Upper lobe of right lung (tissue), 1 donor: Measurements from ENCODE around the gene MTHFSD. TPM values are rescaled to one million over a fixed set of nuclear protein-coding genes. Genes with fewer than 3 reads are reported as not detected.

ENCODE experiments used
- ATAC-seq: fragments of 200-7000 bp; cut with Tn5 transposase; one replicate; pipeline ENCODE4 v1.9.1; 2020; ENCODE audit warnings: mild to moderate bottlenecking, moderate library complexity
- DNase-seq: peaks from one replicate; pipeline ENCODE4 v3.0.0-alpha.2; 2020
- H3K27ac ChIP-seq: fragments of 200-600 bp; one replicate; pipeline ENCODE4 v1.8.0; 2022
- H3K27me3 ChIP-seq: fragments of 200-600 bp; one replicate; pipeline ENCODE4 v1.8.0; 2022; ENCODE audit warnings: mild to moderate bottlenecking
- H3K36me3 ChIP-seq: fragments of 200-600 bp; one replicate; pipeline ENCODE4 v1.8.0; 2022
- H3K4me1 ChIP-seq: fragments of 200-600 bp; one replicate; pipeline ENCODE4 v1.8.0; 2022
- H3K4me3 ChIP-seq: fragments of 200-600 bp; one replicate; pipeline ENCODE4 v1.8.0; 2022; ENCODE audit warnings: mild to moderate bottlenecking
- H3K9me3 ChIP-seq: fragments of 200-600 bp; one replicate; pipeline ENCODE4 v1.8.0; 2022
- intact Hi-C: fragments of 100-400 bp; cut with DNase I; formaldehyde crosslinking; loops from one replicate; pipeline ENCODE4 v1.11.0; 2022
- total RNA-seq: library from RNA; stranded (reverse); fragmentation: NEBNext Ultra II Directional; extraction: Animal tissue kit (Norgen Biotek cat#: 25700); gene quantifications from one replicate; pipeline ENCODE4 v1.2.1, GENCODE V29; 2021
- TF ChIP-seq, protein P1 (sequence below): fragments of 200-600 bp; IDR thresholded peaks from one replicate; pipeline ENCODE4 v1.8.0; 2022; ENCODE audit warnings: antibody characterized with exemption
- donor health status: DM: no; HTN: yes; CAD: no; lungs with severe emphysema.

MTHFSD gene
- total RNA-seq, 1 donor from 2014 or later, result 18.7 TPM

DNA sequence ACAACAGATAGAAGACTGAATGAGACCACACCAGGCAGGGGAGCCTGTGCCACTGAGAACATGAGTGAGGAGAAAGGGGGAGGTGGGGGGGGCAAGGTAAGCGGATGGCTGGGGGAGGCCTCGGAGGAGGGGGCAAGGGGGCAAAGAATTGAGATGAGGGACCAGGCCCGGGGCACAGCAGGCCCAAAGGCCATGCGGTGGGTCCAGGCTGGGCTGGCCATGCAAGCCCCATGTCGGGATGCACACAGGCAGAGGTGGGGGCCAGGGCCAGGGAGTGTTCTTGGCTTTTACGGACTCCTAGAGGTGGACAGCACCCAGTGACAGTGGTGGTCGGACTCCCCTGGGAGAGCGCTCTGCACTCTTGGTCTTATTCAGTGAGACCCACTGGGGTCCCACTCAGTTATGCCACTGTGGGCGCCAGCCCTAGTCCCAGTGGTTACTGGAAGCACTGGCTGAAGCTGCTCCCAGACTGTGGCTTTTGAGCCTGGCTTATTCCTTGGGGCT, 4.8 kb upstream of the MTHFSD start:
- DNase-seq (peak; percentile 46), ATAC-seq (no peak)
- H3K9me3 ChIP-seq, result no peaks in the 10 kb centered on the region
- H3K36me3 ChIP-seq, result no peaks in the 10 kb centered on the region
- TF ChIP-seq, protein P1, sequence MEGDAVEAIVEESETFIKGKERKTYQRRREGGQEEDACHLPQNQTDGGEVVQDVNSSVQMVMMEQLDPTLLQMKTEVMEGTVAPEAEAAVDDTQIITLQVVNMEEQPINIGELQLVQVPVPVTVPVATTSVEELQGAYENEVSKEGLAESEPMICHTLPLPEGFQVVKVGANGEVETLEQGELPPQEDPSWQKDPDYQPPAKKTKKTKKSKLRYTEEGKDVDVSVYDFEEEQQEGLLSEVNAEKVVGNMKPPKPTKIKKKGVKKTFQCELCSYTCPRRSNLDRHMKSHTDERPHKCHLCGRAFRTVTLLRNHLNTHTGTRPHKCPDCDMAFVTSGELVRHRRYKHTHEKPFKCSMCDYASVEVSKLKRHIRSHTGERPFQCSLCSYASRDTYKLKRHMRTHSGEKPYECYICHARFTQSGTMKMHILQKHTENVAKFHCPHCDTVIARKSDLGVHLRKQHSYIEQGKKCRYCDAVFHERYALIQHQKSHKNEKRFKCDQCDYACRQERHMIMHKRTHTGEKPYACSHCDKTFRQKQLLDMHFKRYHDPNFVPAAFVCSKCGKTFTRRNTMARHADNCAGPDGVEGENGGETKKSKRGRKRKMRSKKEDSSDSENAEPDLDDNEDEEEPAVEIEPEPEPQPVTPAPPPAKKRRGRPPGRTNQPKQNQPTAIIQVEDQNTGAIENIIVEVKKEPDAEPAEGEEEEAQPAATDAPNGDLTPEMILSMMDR, result no peak
- H3K27me3 ChIP-seq, result peaks cover 28% of the 10 kb centered on the region
- no peak overlapping the region for H3K4me3 ChIP-seq
- H3K4me1 ChIP-seq, result peaks cover 8% of the 10 kb centered on the region
- intact Hi-C loops, result loop anchor here (5.0 to 10.0 kb wide), 2 partner anchors 505 to 717 kb away; no protein-coding TSS in a partner anchor
- H3K27ac ChIP-seq, result no peak overlapping the region

DNA sequence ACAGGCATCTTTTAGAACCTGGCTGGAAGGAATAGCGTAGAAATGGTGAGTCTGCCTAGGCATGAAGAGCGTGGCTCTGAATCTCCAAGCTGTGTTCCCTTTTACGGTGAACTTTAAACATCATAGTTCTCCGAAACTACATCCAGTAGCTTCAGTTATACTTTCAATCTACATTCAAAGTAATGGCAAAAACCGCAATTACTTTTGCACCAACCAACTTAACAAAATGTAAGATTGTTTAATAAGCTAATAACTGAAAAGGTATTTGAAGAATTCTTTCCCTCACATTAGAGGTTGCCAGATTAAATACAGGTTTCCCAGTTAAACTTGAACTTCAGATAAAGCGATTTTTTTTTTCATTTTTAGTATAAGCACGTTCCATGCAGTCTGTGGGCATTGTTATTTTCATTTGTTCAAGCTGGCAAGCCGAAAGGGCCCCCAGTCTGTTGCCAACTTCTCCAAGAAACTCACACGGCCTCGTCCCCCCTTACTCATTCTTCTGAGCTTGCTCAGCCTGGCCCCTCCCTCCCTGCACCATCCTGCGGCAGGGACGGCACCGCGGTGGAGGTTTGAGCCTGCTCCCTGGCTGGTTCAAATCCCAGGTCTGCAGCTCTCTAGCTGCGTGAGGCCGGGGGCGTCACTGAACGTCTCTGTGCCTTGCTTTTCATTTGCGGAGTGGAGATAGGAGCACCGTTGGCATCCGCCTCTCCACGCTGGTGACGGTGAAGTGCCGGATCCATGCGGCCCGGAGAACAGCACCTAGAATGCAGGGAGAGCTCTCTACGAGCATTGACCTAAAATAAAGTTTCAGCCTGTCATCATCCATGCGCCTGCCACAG, 3.5 kb upstream of the MTHFSD start:
- TF ChIP-seq, protein P1, result no peak
- intact Hi-C loops, result no loop called here
- Histone ChIP-seq H3K4me1 (peaks cover 12% of the 10 kb centered on the region), H3K4me3 (no peak overlapping the region), H3K27ac (no peak overlapping the region), H3K9me3 (no peaks in the 10 kb centered on the region), H3K36me3 (no peaks in the 10 kb centered on the region), H3K27me3 (peaks cover 18% of the 10 kb centered on the region)
- DNase-seq (no peak), ATAC-seq (no peak)

DNA sequence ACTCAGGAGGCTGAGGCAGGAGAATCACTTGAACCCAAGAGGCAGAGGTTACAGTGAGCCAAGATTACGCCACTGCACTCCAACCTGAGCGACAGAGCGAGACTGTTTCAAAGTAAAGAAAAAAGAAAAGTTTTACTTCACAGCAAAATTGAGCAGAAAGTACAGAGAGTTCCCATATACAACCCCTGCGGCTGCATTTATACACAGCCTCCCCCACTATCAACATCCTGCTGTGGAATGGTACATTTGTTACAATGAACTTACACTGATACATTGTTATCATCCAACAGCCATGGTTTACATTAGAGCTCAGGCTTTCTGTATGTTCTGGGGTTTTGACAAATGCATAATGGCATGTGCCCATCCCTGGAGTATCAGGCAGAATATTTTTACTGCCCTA, 2.6 kb upstream of the MTHFSD start:
- intact Hi-C loops, result no loop called here
- peaks cover 18% of the 10 kb centered on the region for H3K27me3 ChIP-seq
- DNase-seq (no peak), ATAC-seq (no peak)
- no peak overlapping the region for H3K4me3 ChIP-seq
- H3K4me1 ChIP-seq, result peaks cover 12% of the 10 kb centered on the region
- H3K9me3 ChIP-seq, result no peaks in the 10 kb centered on the region
- TF ChIP-seq, protein P1, result no peak
- no peaks in the 10 kb centered on the region for H3K36me3 ChIP-seq
- no peak overlapping the region for H3K27ac ChIP-seq

DNA sequence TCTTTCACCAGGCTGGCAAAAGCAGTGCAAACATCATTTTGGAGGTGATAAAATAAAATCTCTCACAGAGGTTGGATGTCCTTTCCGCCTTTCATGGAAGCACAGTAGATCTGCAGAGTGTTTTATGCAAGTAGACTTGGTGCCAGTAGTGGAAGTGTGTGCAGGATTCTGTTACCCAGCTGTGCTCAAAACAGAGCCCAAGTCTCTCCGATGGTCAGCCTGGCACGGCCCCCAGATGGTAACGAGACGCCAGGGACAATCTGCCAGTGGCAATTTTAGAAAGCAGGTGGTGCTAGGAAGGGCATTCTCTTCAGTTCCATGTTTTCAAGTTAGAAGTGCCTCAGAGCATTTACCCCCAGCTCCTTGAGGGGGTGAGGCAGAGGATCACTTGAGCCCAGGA, 1.5 kb upstream of the MTHFSD start:
- H3K27ac ChIP-seq, result no peak overlapping the region
- H3K4me1 ChIP-seq, result peaks cover 12% of the 10 kb centered on the region
- H3K4me3 ChIP-seq, result no peak overlapping the region
- no peaks in the 10 kb centered on the region for H3K36me3 ChIP-seq
- H3K9me3 ChIP-seq, result no peaks in the 10 kb centered on the region
- intact Hi-C loops, result no loop called here
- peaks cover 18% of the 10 kb centered on the region for H3K27me3 ChIP-seq
- TF ChIP-seq, protein P1, result no peak
- DNase-seq, result no peak
- no peak for ATAC-seq

DNA sequence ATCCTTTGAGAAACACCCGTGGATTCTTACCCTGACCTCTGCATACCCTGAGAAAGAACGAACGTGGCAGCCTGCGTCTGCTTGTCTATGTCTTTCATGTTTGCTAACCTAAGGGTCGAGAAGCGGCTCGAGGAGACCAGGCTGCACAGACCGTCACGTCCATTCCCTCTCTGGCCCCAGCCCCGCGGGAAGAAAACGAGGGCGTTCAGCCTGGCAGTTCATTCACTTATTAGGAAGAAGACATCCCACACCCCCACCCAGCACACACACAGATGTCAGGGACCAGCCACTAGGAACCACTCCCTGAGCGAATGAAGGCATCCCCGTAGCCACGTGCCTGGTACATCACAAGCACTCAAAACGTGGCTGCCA, 655 bp upstream of the MTHFSD start:
- H3K36me3 ChIP-seq, result peaks cover under 1% of the 10 kb centered on the region
- intact Hi-C loops, result no loop called here

More for the DNA sequence above, 655 bp upstream of the MTHFSD start:
- Histone ChIP-seq H3K4me3 (peak overlapping the region; percentile 71), H3K27ac (peak overlapping the region; percentile 89), H3K4me1 (peaks cover 12% of the 10 kb centered on the region), H3K27me3 (peaks cover 13% of the 10 kb centered on the region), H3K9me3 (no peaks in the 10 kb centered on the region)
- ATAC-seq (no peak), DNase-seq (no peak)
- TF ChIP-seq, protein P1, result no peak
